Measurements from ENCODE around the gene GPAM. TPM values are rescaled to one million over a fixed set of nuclear protein-coding genes. Genes with fewer than 3 reads are reported as not detected.
A peak's percentile ranks its signal among the peaks of the same experiment; 100 is the strongest.
"Not testable (repeated sequence)": the region's sequence is repeated elsewhere in the genome, so short reads cannot be mapped to it uniquely, and the experiment has no call there.

The GPAM gene, protein sequence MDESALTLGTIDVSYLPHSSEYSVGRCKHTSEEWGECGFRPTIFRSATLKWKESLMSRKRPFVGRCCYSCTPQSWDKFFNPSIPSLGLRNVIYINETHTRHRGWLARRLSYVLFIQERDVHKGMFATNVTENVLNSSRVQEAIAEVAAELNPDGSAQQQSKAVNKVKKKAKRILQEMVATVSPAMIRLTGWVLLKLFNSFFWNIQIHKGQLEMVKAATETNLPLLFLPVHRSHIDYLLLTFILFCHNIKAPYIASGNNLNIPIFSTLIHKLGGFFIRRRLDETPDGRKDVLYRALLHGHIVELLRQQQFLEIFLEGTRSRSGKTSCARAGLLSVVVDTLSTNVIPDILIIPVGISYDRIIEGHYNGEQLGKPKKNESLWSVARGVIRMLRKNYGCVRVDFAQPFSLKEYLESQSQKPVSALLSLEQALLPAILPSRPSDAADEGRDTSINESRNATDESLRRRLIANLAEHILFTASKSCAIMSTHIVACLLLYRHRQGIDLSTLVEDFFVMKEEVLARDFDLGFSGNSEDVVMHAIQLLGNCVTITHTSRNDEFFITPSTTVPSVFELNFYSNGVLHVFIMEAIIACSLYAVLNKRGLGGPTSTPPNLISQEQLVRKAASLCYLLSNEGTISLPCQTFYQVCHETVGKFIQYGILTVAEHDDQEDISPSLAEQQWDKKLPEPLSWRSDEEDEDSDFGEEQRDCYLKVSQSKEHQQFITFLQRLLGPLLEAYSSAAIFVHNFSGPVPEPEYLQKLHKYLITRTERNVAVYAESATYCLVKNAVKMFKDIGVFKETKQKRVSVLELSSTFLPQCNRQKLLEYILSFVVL
- total RNA-seq (2014; rRNA removed; shearing (Covaris generic)): 8.8 and 10.3 TPM in 2 replicates

DNA sequence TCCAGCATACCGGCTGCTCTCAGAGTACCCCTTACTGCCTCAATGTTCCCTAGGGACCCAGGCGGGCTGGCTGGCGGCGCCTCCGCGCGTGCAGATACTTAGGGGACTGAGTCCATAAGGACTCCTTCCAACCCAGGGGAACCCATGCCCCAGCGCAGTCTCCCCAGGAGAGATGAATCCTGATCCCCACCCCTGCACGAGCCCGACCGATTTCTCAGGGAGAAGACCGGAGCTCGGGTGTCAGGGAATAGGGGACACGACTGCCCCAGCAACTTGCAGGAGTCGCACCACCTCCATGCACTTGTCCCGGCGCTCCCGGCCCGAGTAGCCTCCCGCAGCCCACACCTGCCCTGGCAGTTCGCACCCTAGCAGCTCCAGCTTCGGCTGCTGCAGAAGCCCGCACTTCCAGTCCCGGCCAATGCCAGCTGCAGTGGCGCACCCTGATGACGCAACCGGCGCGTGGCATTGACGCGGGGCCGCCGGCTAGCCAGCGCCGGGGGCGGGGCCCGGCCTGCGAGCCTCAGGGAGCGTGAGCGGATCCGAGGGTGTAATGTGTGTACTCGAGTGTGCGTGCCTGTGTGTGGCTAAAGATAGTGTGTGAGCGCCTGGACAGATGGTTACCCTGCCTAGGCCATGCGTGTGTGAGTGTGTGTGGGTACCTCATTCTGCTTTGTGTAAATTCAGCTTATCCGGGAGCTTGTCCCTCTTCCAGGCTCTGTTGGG, at the start of gene GPAM:
Gene GPAM (minus strand): TSS at position 437 of the 723 bp plus-strand sequence. CDS start 1,981 bp downstream, outside the sequence.
- peak; percentile 91 for DNase-seq (ENCODE audit: low read depth)

- DNase-seq (ENCODE audit: low read depth): no peak
These were observed 49.1 kb upstream of the GPAM start for GRCh38 chr10:112232670-112233069.

- DNase-seq (ENCODE audit: low read depth): no peak
These were observed 48.2 kb upstream of the GPAM start for GRCh38 chr10:112231602-112232400.

- DNase-seq (ENCODE audit: low read depth): peak; percentile 20
These were observed 46.9 kb upstream of the GPAM start for GRCh38 chr10:112230325-112230988.

DNA sequence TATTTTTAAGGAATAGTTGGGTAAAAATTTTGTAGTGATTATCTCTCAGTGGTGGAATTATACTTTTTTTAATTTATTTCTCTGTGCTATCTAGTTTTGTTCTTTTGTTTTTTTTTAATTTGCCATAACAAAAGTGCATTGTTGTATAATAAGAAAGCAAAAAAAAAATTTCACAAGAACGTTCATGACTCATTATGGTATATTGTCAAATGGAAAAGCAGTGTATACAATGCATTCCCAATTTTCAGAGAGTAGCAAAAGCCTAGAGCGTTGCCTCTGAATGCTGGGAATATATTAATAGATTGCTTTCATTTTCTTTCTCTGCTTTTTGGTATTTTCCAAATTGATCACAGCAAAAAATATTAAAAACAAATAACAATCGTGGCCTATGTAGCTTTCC, 46.3 kb upstream of the GPAM start:
- DNase-seq (ENCODE audit: low read depth): no peak

- DNase-seq (ENCODE audit: low read depth): no peak
These were observed 45.5 kb upstream of the GPAM start for GRCh38 chr10:112229096-112229495.

GRCh38 chr10:112228366-112229088, 45.0 kb upstream of the GPAM start:
- not testable (repeated sequence) for DNase-seq (ENCODE audit: low read depth)

GRCh38 chr10:112227331-112227987, 43.9 kb upstream of the GPAM start:
- DNase-seq (ENCODE audit: low read depth): peak; percentile 34

DNA sequence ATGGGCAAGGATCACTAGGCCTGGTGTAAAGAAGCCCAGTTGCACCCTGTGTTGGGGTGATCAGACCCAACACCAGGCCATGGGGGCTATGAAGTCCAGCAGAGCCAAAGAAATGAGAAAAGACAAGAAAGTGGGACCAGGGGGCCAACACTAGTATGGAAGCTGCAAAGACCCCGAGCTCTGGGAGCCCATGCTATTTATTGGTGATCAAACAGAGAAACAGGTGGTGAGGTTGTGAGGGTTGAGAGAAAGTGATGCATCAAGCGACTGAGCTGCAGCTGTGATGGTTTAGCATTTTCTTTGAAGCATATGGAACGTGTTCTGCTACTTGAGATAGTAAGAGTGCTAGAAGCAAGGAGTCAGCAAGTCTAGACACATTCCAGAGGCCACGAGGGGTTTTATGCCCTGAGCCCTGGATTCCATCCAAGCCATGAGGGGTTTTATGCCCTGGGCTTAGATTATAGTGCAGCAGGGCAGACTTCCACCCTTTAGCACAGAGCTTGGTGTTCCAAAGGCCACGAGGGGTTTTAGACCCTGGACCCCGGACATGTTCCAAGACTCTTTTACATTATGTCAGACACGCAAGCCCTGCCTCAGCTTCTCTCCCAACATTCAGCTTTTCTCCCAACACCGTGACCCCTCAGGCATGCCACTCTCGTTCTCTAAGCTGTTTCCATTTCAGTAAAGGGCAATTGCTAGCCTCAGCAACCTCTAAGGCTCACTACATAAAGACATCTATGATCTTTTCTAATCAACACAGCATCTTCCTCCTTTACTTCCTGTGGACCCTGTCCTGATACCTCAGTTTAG, 43.1 kb upstream of the GPAM start:
- DNase-seq (ENCODE audit: low read depth): no peak

GRCh38 chr10:112225771-112226438, 42.3 kb upstream of the GPAM start:
- DNase-seq (ENCODE audit: low read depth): no peak

DNA sequence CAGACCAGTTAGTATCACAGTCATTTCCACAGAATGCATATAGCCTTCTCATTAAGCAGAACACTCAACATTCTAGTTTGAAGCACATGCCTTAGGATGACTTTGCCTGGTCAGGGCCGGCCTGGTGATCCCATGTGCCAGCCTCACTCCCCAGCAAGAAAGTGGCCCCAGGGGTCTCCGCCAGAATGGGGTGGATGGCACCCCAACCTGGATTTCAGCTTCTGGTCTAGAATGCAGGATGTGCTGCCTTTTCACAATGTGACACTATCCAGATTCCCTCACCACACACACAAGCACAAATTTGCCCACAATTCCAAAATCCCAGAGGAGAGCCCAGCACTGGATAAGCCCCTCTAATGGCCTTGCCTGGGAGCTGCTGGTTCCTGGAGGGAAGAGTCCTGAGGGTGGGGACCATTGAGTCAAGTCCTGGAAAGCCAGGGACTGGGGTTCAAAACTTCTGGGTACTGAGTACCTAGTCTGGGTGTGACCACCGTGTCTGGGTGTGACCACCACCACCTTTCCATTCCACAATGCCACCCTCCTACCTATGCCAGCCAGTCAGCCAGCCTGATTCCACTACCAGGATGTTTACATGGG, 41.5 kb upstream of the GPAM start:
- DNase-seq (ENCODE audit: low read depth): no peak

- peak; percentile 37 for DNase-seq (ENCODE audit: low read depth)
These were observed 40.2 kb upstream of the GPAM start for GRCh38 chr10:112223725-112224124.

GRCh38 chr10:112222799-112223198, 39.2 kb upstream of the GPAM start:
- DNase-seq (ENCODE audit: low read depth): no peak

- DNase-seq (ENCODE audit: low read depth): no peak
These were observed 38.0 kb upstream of the GPAM start for GRCh38 chr10:112221545-112221944.

DNA sequence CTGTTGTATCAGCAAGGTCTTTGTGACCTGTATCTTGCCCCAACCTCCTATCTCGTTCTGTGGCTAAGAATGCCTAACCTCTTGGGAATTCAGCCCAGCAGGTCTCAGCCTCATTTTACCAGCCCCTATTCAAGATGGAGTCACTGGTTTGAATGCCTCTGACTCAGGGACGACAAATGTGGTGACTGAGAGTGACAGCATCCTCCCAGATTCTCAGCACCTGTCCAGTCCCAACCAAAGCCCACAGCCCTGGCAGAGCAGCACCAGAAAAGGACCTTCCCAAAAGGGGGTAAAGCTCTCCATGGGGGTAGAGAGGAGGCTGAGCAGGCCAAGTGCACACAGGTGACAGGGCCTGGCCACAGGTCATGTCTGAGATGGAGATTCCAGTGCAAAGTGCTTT, 35.4 kb upstream of the GPAM start:
- no peak for DNase-seq (ENCODE audit: low read depth)

- no peak for DNase-seq (ENCODE audit: low read depth)
These were observed 34.4 kb upstream of the GPAM start for GRCh38 chr10:112218036-112218390.

- no peak for DNase-seq (ENCODE audit: low read depth)
These were observed 33.9 kb upstream of the GPAM start for GRCh38 chr10:112217386-112218035.
